Pons (tissue), 1 donor: ENCODE results near the gene SPATS2L.

ENCODE experiments used
- DNase-seq: peaks from one replicate; pipeline ENCODE4 v3.0.0-alpha.2; 2016; ENCODE audit warnings: low spot score

The SPATS2L gene

DNA sequence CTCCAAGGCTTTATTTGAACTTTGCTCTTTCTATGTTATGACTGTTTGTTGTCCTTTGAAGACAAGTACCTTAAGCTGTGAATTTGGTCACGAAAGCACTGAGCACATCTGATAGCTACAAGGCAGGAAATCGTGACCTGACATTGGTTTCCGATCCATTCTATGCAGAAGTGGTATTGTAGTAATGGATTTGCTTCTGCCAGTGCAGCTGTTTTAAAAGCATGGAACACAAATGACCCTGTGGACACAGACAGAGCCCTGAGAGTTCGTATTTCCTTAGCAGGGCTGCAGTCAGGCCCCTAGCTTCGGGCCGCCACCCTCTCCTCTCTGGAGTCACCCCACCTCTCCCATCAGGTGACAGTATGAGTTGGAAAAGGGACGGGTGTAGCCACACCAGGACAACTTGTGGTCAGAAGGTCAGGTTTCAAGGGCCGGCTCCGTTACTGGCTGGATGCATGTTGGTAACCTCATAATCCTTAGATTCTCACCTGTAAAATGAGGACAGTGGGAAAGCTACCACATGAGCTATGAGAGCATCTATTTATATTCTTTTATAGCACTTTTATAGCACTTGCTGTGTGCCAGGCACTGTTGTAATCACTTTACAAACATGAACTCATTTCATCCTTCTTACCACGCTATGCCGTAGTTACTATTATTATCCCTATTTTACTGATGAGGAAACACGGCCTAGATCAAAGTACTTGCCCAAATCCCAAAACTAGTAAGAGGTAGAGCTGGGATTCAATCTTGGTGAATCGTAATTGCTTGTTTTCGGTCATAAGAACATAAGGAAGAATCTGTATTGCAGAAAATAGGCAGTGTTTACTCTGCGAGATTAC, 70.2 kb downstream of the SPATS2L start:
- no peak for DNase-seq

DNA sequence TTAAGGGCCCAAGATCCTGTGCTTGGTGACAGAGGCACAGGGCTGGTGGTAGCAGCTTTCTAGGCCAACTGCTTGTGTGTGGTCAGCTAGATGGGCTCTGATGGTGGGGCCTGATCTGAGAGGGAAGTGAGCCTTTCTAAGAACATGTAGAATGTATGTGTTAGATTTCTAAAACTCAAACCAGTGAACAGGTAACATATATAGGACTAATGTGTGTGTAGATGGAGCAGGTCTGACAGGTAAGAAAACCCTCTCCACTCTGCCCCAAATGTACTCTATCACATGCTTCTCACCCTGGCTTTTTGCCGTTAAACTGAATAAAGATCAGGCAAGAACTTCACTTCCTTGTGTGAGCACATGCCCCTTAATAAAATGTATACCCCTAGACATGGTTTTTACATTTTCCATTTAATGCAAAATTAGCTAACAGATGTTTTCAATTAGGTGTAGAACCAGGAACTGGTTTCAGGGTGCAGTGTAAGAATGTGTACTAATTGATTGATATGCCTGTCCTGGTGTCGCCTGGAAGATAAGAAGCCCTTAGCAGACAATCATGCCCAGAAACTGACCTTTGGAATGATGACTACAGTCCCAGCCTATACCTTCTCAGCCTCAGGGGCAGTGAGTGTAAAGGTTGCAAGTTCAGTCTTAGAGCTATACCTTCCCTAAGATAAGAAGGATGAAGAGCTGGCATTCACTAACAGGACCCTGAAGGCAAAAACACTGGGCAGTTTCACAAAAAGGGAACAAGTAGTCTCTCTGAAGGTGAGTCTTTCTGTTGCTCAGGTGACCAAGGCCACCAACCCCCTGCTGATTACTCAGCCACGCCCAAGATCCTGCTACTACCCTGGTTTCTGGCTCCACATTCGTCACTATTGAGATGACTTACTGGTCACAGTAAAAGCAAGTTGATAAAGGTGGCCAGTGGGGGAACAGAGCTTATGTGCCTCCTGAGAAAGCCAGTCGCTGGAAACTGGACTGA, 71.2 kb downstream of the SPATS2L start:
- DNase-seq, result no peak

DNA sequence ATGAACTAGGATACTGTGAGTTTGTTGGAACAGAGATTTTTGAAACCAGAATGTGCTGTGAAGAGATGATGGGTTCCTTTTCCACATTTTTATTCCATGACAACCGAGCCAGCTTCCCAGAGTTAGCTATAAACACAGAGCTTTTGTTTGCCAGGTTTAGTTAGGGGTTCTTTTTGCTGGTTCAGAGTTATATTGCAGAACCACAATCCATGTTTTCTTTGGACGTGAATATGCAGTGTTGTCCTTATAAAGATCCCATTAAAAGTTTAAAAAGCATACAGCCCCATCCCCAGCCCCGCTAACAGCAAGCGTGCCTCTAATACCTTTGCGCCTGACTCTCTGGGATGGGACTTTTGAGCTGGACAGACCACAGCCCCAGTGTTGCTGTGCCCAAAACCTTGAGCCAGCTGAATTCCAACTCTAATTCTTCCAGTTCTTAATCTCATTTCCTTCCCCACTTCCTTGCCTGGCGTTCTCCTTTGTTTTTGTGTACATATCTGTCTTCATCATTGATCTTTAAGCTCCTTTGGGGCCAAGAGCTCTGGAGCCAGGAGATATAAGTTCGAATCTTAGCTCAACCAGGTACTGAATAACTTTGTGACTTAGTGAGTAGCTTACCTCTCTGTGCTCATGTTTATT, 72.3 kb downstream of the SPATS2L start:
- DNase-seq, result peak; percentile 57

DNA sequence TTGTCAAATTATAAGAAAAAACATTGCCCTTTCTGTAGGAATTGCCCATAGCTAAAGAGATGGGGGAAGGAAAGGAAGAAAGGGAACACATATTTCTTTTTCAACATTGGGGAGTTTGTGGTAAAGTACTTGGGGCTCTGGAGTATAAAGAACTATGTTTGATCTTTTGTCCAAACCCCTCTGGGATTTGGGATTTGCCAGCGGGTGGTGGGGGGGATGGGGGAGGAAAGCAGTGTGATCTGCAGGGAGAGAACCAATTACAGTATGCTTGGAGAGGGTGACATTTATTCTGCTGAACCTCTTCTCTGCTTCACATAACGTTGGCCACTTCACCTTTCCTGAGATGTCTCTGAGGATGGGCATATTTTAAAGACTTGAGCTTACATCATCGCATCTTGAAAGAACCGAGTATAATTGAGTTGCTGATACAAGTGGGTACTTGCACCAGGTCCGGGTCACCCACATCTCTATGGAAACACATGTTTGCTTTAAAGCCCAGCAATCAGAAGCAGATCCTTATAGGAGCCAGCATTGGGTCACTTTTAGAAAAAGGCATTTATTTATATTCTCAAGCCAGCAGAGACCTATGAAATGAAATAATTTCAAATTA, 73.1 kb downstream of the SPATS2L start:
- DNase-seq, result peak; percentile 37

DNA sequence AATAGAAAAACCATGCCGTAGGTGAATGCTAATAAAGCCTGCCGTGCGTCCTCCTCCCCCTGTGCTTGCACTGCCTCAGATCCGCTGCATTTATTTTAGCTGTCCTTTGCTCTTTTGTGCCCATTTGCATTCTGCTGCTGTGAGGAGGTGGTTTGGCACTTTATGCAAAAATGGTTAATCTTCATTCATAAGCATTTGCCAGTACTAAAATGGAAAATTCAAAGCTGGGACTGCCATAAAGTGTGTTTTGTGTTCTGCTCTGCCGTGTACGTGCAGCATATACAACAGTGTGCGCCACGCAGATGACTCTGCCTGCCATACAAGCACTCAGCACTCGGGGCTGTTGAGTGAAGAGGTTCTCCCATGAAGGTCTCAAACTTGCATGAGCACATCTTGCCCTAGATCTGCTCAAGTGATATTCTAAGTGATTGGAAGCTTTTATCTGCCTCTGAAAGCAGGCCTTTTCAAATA, 73.6 kb downstream of the SPATS2L start:
- DNase-seq, result peak; percentile 47

DNA sequence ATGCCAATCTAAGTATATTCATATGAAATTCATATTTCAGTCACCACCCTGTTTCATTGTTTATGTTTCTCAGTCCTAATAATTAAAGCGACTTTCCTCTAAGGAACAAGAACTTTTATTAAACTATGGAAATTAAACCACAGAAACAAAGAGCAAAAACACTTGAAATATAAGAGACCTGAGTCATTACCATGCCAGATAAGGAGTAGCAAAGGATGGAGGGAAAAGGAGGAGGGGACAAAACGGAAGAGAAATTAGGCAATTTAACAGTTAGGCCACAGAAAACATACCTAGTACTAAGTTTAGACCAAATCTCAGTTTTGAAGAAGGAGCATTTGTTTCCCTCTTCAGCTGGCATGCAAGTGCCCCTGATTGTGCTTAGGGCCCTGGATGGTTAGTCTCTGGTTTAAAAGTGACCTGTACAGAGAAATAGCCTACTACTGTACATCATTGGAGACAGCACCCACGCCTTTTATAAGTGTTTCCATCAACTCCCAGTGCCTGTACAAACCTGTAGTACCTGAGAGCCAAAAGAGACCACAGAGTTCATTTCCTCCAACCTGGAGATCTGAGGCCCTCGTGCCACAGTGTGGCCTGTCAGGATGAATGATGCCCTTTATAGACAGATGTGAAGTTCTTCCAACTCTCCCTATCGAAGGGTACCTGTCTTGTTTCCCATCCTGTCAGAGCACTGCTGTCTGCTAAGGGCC, 74.5 kb downstream of the SPATS2L start:
- DNase-seq, result no peak

DNA sequence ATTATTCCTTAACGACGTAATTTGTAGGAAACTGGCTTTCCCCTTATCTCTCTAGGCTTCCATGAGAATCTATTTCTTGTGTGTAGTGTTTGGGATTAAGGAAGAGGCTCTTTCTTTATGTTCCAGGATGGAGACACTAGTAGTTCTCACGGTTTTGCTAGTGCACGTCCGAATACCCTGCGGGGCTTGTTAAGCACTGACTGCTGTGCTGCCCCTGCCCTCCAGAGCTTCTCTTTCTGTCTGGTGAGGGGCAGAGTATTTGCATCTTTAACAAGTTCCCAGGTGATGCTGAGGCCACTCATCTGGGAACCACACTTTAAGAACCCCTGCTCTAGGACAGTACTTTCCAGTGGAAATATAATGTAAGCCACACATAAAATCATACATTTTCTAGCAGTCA, 76.4 kb downstream of the SPATS2L start:
- no peak for DNase-seq

DNA sequence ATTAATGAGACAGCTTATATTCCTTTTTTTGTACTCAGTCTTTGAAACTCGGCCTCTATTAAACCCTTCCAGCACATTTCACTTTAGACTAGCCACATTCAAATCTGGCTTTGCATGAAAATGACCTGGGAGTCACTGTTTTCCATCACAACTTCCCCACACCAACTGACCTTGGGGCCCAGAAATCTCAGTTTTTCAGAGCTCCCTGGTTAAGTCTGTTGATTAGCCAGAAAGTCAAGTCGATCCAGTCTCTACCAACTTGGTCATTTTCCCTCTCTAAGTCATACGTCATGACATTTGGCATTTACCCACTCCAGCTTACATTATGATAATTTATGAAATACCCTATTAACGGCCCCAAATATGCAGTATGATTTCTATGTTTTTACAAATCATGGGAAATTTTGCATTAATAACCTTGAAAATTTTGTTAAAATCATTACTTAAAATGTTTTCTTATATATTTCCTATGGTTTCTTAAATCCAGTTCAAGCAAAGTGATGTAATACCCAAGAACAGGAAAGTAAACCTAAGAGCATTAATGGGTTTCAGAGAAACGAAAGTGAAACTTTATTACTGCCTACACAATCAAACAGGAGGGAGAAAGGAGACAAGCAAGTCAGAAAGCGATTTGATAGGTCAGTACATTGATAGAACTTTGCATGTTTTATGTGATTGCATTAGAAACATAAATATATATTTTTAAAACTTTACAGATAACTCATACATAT, 77.1 kb downstream of the SPATS2L start:
- DNase-seq, result peak; percentile 81

DNA sequence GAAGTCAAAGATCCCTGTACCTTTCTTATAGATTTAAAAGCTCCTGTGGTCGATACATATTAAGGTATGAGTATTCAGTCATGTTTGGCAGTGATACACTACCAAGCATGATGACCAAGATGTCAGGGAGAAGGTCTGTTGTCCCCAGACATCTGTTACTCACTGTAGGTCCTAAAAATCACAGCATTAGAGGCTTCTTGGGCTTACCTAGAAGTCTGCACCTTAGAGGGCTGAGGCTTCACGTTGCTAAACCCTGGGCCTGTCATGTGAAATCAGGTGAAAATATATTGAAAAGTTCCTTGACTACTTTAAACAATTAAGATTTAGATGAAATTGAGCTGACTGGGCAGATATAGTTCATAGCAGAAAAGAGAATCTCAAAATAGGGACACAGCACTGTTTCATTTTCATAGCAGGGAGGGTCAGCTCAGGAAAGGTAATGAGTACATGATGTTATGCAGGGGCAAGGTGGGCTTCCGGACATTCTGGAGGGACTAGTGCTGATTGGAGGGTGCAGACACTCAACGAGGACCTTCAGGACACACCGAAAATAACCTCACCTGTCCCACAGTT, 78.7 kb downstream of the SPATS2L start:
- DNase-seq, result no peak

DNA sequence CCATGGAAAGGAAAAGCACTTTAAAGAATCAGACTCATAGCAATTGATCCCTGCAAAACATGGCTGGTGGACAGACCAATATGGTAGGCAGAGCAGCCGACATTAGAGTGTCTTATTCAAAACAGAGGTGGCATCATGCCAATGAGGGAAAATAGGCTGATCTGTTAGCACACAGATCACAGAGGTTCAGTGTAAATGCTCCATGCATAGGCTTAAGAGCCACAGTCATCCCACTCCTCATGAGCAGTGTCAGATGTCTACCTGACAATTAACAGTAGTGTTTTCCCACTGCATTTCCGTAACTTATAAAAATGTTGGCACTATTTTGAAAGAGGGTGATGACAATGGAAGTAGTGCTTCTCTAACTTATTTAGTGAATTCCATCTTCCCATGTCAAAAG, 86.7 kb downstream of the SPATS2L start:
- no peak for DNase-seq

DNA sequence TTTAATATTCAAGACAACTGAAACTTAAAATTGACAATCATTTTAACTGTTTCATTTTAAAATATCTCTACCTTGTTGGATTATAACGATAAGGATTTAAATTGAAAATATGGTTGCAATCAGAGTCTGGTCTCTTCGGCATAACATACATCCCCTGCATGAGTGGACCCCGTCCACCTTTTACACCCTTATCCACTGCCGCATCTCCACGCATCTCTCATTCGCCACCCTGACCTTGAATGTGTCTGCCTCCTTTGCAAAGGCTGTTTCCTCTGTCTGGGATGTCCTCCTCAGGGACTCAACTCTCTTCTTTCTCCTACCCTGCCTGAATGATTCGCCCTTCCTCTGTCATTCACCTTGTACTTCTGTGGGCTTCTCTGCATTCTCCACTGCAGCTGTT, 87.6 kb downstream of the SPATS2L start:
- no peak for DNase-seq

DNA sequence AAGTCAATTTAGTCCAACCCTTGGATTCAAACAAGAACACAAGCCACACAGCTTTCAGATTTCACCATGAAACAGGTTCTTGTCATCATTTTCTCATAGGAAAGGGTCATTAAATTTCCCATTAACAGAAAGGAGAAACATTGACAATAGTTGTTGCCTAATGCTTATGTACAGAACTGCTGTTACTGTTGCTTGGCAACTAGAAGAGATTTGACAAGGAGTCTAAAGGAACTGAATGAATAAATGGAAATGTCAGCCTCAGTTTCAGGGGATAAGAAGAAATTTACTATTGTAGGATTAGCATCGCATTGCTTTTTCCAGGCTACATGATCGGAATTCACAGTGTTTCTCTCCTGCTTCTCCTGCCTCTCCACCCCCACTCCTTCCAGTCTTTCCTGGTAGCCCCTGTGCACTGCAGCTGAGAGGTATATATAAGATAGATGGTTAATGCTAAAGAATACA, 90.3 kb downstream of the SPATS2L start:
- peak; percentile 26 for DNase-seq

DNA sequence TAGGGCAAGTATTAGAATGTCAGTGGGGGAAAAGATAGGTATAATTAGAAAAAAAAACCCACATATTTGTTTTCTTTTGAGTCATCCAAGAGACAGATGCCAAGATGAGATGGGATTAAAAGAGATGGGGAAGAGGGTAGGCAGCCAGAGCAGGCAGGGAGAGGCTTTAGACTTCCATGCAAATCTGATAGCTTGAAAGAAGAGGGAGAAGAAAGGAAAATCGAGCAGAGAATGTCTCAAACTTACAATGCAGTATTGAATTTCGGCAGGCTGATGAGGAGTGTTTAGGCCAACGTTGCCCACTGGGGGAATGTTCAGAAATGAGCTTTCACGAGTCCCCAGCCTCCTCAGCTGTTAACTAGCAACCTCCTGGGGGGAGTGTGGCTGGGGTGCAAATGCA, 91.3 kb downstream of the SPATS2L start:
- no peak for DNase-seq

DNA sequence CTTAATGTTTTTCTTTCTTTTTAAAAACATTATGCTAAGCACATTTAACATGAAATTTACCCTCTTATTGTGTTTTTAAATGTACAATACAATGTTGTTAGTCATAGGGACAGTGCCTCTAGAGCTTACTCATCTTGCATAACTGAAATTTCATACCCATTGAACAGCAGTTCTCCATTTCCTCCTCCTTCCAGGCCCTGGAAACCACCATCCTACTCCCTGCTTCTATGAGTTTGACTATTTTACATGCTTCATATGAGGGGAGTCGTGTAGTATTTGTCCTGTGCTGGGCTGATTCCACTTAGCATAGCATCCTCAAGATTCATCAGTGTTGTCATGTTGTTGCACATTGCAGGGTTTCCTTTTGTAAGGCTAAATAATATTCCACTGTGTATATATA, 92.6 kb downstream of the SPATS2L start:
- DNase-seq, result no peak

DNA sequence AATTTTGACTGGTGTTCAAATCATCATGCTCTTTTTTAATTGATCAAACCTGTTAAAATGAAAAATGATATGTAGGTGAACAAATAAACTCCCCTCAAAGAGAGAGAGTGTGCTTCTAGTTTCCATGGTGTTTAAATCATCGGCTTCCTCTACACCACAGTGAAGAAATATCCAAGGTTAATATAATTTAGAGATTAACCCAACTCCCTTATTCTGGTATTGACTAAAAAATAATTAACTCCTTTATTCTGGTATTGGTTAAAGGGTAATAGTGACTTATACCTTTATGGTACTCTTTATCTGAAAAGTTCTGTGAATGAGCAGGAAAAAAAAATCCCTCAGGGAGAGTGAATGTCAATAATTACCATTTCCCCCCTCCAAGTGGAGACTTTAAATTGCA, 93.1 kb downstream of the SPATS2L start:
- DNase-seq, result no peak

DNA sequence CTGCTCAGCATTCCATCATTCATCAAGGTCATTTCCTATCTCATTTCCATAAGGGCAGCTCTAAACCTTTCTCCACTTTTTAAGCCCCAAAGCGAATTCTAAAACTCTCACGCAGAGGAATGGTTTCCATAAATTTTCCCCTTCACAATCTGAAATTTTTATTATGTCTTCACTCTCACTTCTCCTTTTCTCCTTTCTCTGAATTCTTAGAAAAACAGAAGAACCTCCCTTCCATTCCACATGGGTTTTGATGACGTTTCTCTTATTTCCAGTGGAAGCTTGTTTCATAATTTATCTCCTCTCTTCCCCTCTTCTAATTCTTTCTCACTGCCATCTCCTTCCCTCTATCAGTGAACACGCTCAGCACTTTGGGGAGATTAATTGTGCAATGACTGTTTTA, 97.3 kb downstream of the SPATS2L start:
- no peak for DNase-seq

DNA sequence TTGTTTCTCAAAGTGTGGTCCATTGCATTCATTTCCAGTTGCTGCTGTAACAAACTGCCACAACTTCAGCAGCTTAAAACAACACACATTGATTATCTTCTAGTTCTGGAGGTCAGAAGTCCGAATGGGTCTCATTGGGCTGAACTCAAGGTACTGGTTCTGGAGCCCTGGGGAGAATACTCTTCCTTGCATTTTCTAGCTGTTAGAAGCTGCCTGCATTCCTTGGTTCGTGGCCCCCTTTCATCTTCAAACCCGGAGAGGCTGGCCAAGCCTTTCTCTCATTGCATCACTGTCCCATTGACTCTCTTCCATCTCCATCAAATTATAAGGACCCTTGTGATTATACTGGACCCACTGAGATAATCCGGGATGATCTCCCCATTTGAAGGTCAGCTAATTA, 98.1 kb downstream of the SPATS2L start:
- DNase-seq, result no peak

DNA sequence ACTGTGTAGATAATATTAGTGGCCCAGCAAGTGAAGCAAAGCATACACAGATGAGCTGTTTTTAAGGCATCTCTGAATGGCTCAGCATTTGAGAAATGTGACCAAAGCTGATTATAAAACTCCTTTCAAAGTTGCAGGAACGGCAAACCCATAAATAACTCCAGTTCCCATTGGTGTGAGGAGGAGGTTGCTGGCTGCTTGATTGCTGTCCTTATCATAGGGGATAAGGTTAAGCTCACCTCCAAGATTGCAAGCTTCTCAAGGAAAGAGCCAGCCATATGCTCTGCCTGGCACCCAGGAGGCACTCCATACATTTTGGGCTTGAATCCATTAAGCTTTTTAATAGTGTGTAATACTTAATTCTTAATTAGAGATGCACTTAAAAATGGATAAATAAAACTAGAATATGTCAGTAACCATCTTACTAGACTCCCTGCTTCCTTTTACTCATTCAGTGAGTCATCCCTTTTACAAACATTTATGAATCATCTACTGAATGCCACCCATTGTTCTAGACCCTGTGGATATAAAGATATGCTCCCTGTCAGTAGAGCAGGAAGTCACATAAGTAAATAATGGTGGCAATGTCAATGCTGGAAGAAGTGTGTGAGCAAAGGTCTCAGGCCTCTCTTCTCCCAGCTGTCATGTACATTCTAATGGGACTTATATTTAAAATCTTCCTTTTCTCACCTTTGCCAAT, 99.3 kb downstream of the SPATS2L start:
- DNase-seq, result peak; percentile 52

DNA sequence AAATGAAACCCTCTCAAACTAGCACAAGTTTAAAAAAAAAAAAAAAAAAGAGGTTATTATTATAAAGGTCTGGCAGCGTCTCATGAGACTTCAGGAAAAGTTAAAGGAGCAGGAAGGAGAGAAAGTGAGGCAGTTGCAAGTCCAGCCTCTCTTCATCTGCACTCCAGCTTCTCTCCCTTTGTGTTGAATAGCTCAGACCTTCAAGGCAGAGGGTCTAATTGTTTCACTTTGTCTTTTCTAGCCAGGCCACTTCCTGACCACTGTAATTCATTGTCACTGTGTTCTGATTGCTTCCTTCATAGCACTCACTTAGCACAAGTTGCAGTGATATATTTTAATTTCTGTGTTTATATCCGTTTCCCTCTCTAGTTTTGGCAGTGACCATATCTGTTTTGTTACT, 99.9 kb downstream of the SPATS2L start:
- peak; percentile 32 for DNase-seq
